ENCODE data around the gene TBCK.

Gene TBCK

DNA sequence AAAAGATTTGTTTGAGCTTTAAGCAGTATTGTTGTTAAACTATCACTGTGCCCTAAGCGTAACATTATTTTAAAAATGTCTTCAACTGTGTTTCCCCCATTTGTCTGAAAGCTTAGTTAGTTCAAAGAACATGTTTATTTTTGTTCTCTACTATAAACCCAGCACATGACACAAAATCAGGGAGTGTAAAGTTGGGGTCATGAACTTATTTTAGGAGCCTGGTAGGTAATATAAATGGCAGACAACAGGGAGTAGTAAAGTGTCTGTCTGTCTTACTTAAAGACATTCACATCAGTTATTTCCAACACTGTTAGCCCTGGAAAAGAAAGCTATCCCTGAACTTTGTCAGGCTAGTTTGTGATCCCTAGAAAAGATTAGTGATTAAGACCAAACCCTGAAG lies 4.2 kb upstream of the TBCK start:
- H3K36me3 ChIP-seq (ENCODE audit: control insufficient read depth, insufficient read depth, low read length): no peaks in the 10 kb centered on the region
- whole genome bisulfite sequencing (ENCODE audit: extremely low coverage, insufficient coverage, low lambda C conversion rate): no CpG with 5 or more reads among the region's 1 CpG
- no peak overlapping the region for H3K18ac ChIP-seq (ENCODE audit: low read length)
- H2BK5ac ChIP-seq (ENCODE audit: low read length): no peak overlapping the region
- H3K9ac ChIP-seq (ENCODE audit: low read length): no peak overlapping the region
- H3K23ac ChIP-seq (ENCODE audit: low read length): no peak overlapping the region
- no peaks in the 10 kb centered on the region for H3K27me3 ChIP-seq (ENCODE audit: insufficient read depth, low read length, poor library complexity)
- H3K56ac ChIP-seq (ENCODE audit: low read length): no peak overlapping the region
- peaks cover 2% of the 10 kb centered on the region for H3K4me1 ChIP-seq (ENCODE audit: control insufficient read depth, low read depth, low read length)
- H2BK15ac ChIP-seq (replicated peaks; ENCODE audit: low read depth): no peak overlapping the region
- no peak overlapping the region for H4K5ac ChIP-seq (ENCODE audit: low read length)
- no peak overlapping the region for H2AK5ac ChIP-seq (ENCODE audit: low read length)
- H3K79me2 ChIP-seq (ENCODE audit: control insufficient read depth, insufficient read depth, low read length): peaks cover 19% of the 10 kb centered on the region
- H3K4me3 ChIP-seq (ENCODE audit: low read length): no peak overlapping the region
- no peak overlapping the region for H3K27ac ChIP-seq (ENCODE audit: low read depth, low read length)
- H3K79me1 ChIP-seq (ENCODE audit: low read length): peaks cover 11% of the 10 kb centered on the region
- no peak overlapping the region for H3K4ac ChIP-seq (ENCODE audit: low read depth, low read length)
- no peak overlapping the region for H2BK120ac ChIP-seq (ENCODE audit: low read depth, low read length)
- no peak for DNase-seq
- no peak overlapping the region for H4K8ac ChIP-seq (ENCODE audit: low read depth, low read length)
- H3K4me2 ChIP-seq (ENCODE audit: low read length): no peak overlapping the region

DNA sequence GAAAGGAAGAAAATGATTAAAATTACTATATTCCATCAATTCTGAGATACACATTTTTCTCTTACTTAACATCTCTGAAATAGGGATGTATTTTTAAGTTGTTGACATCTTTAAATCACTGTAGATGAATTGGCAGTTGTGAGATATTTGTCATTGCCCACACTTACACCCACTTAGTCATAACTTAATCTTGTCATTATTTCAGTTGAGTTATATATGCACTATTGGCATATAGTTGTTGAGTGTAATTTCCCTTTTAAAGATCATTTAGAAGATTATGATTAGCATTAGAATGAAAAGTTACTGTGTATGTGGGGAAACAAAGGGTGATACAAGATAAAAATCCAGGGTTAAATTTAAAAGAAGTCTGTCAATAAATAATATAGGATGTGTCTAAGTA lies 2.5 kb upstream of the TBCK start:
- Histone ChIP-seq H2AK5ac (ENCODE audit: low read length) (no peak overlapping the region), H3K27ac (ENCODE audit: low read depth, low read length) (no peak overlapping the region), H2BK120ac (ENCODE audit: low read depth, low read length) (no peak overlapping the region), H3K4ac (ENCODE audit: low read depth, low read length) (no peak overlapping the region), H2BK15ac (replicated peaks; ENCODE audit: low read depth) (no peak overlapping the region), H4K5ac (ENCODE audit: low read length) (no peak overlapping the region), H2BK5ac (ENCODE audit: low read length) (no peak overlapping the region), H3K18ac (ENCODE audit: low read length) (no peak overlapping the region), H3K79me1 (ENCODE audit: low read length) (peaks cover 11% of the 10 kb centered on the region), H3K4me2 (ENCODE audit: low read length) (no peak overlapping the region), H3K27me3 (ENCODE audit: insufficient read depth, low read length, poor library complexity) (no peaks in the 10 kb centered on the region), H3K56ac (ENCODE audit: low read length) (no peak overlapping the region), H4K8ac (ENCODE audit: low read depth, low read length) (no peak overlapping the region), H3K9ac (ENCODE audit: low read length) (no peak overlapping the region), H3K23ac (ENCODE audit: low read length) (no peak overlapping the region), H3K79me2 (ENCODE audit: control insufficient read depth, insufficient read depth, low read length) (peaks cover 21% of the 10 kb centered on the region), H3K4me1 (ENCODE audit: control insufficient read depth, low read depth, low read length) (peaks cover 2% of the 10 kb centered on the region), H3K4me3 (ENCODE audit: low read length) (no peak overlapping the region), H3K36me3 (ENCODE audit: control insufficient read depth, insufficient read depth, low read length) (no peaks in the 10 kb centered on the region)
- DNase-seq: no peak

DNA sequence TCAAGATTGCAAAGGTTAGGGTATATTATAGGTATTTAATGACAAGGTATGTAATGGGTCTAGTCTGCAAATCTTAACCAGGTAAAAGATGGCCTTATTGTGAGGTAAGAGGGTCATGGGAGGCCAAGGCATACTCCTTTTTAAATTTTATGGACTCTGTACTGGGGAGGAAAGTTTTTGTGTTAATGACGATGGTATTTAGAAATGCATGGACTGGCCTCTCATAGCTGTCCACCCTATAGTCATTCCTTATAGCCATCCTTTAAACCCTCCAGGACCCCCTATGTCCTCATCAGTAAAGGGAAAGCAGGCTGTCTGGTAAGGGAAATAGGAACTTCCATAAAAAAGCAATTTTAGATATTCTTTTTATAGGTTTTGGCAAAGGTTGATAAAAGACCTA lies 1.8 kb upstream of the TBCK start:
- H3K27ac ChIP-seq (ENCODE audit: low read depth, low read length): no peak overlapping the region

DNA sequence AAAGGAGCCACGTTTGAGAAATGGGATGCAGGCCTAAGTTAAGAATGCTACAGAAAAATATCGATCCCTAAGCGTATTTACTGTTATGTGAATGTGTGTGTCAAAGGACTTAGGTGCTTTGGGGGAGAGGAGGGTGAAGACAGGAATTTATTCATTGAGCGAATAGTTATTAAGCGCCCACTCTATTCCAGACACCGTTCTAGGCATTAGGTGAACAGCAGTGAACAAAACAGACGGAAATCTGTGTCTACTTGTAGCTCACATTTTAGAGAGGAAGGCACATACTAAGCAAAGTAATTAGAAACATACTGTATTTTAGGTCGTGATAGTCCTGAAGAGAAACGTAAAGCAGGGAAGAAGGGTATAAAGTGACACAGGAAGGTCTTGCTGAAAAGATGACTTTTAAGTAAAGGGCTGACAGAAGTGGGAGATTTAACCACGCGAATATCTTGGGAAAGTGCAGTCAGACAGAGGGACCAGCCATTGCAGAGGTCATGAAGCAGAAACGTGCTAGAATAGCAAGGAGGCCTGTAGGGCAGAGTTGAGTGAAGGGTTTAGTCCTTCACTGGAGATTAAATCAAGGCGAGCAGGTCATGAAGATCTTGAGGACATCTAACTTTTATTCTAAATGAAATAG lies 882 bp upstream of the TBCK start:
- Histone ChIP-seq H3K18ac (ENCODE audit: low read length) (no peak overlapping the region), H3K56ac (ENCODE audit: low read length) (peak overlapping the region; percentile 99), H4K8ac (ENCODE audit: low read depth, low read length) (no peak overlapping the region), H3K4me2 (ENCODE audit: low read length) (peak overlapping the region; percentile 97), H3K36me3 (ENCODE audit: control insufficient read depth, insufficient read depth, low read length) (no peaks in the 10 kb centered on the region), H4K5ac (ENCODE audit: low read length) (no peak overlapping the region), H3K27me3 (ENCODE audit: insufficient read depth, low read length, poor library complexity) (no peaks in the 10 kb centered on the region), H2BK5ac (ENCODE audit: low read length) (peak overlapping the region; percentile 80), H2BK120ac (ENCODE audit: low read depth, low read length) (no peak overlapping the region), H3K79me2 (ENCODE audit: control insufficient read depth, insufficient read depth, low read length) (peaks cover 21% of the 10 kb centered on the region), H3K4me3 (ENCODE audit: low read length) (peak overlapping the region; percentile 71), H2BK15ac (replicated peaks; ENCODE audit: low read depth) (no peak overlapping the region), H3K4me1 (ENCODE audit: control insufficient read depth, low read depth, low read length) (peaks cover 2% of the 10 kb centered on the region), H3K9ac (ENCODE audit: low read length) (peak overlapping the region; percentile 95), H3K79me1 (ENCODE audit: low read length) (peaks cover 11% of the 10 kb centered on the region), H3K27ac (ENCODE audit: low read depth, low read length) (peak overlapping the region; percentile 60), H3K23ac (ENCODE audit: low read length) (no peak overlapping the region), H3K4ac (ENCODE audit: low read depth, low read length) (no peak overlapping the region), H2AK5ac (ENCODE audit: low read length) (peak overlapping the region; percentile 56)
- no peak for DNase-seq
- no CpG with 5 or more reads among the region's 13 CpGs for WGBS (ENCODE audit: extremely low coverage, insufficient coverage, low lambda C conversion rate)

More for the DNA sequence above, 1.8 kb upstream of the TBCK start:
- Histone ChIP-seq H3K23ac (ENCODE audit: low read length) (no peak overlapping the region), H3K56ac (ENCODE audit: low read length) (no peak overlapping the region), H3K4ac (ENCODE audit: low read depth, low read length) (no peak overlapping the region), H3K9ac (ENCODE audit: low read length) (no peak overlapping the region), H3K27me3 (ENCODE audit: insufficient read depth, low read length, poor library complexity) (no peaks in the 10 kb centered on the region), H3K4me2 (ENCODE audit: low read length) (no peak overlapping the region), H3K4me3 (ENCODE audit: low read length) (no peak overlapping the region), H3K79me2 (ENCODE audit: control insufficient read depth, insufficient read depth, low read length) (peaks cover 21% of the 10 kb centered on the region), H2BK15ac (replicated peaks; ENCODE audit: low read depth) (no peak overlapping the region), H2BK120ac (ENCODE audit: low read depth, low read length) (no peak overlapping the region), H3K4me1 (ENCODE audit: control insufficient read depth, low read depth, low read length) (peaks cover 2% of the 10 kb centered on the region), H3K18ac (ENCODE audit: low read length) (no peak overlapping the region), H4K8ac (ENCODE audit: low read depth, low read length) (no peak overlapping the region), H3K79me1 (ENCODE audit: low read length) (peaks cover 11% of the 10 kb centered on the region), H2BK5ac (ENCODE audit: low read length) (no peak overlapping the region), H4K5ac (ENCODE audit: low read length) (no peak overlapping the region), H3K36me3 (ENCODE audit: control insufficient read depth, insufficient read depth, low read length) (no peaks in the 10 kb centered on the region), H2AK5ac (ENCODE audit: low read length) (no peak overlapping the region)
- WGBS (ENCODE audit: extremely low coverage, insufficient coverage, low lambda C conversion rate): no CpG with 5 or more reads among the region's 1 CpG
- no peak for DNase-seq

DNA sequence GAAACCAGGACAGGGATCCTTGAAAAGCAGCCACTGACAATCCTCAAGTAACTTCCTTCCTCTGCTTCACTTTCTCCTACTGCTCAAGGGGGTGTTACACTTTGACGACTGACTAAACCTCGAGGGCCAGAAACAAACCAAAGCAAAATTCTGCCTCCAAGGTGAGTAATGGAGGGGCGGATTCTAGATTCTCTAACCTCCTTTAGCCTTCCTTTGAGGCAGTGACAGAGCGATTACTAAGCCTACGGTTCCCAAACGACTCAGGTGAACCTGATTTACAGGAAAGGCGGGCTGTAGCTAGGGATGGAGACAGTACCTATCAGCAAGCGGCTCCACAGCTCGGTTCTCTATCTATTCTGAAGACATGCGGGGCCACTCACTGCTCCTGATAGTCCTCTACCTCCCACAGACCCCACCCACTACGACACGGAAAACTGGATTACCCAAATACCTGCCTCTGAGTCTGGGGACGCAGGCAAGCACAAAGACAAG lies 487 bp downstream of the TBCK start:
- H4K8ac ChIP-seq (ENCODE audit: low read depth, low read length): no peak overlapping the region
- H3K27me3 ChIP-seq (ENCODE audit: insufficient read depth, low read length, poor library complexity): no peaks in the 10 kb centered on the region
- peak overlapping the region; percentile 71 for H3K4me3 ChIP-seq (ENCODE audit: low read length)
- H3K27ac ChIP-seq (ENCODE audit: low read depth, low read length): peak overlapping the region; percentile 58
- H3K23ac ChIP-seq (ENCODE audit: low read length): peak overlapping the region; percentile 37
- H4K5ac ChIP-seq (ENCODE audit: low read length): no peak overlapping the region
- peak overlapping the region; percentile 95 for H3K9ac ChIP-seq (ENCODE audit: low read length)
- DNase-seq: no peak
- H3K4me2 ChIP-seq (ENCODE audit: low read length): peak overlapping the region; percentile 83
- no CpG with 5 or more reads among the region's 13 CpGs for WGBS (ENCODE audit: extremely low coverage, insufficient coverage, low lambda C conversion rate)
- H3K79me2 ChIP-seq (ENCODE audit: control insufficient read depth, insufficient read depth, low read length): peaks cover 21% of the 10 kb centered on the region
- peaks cover 2% of the 10 kb centered on the region for H3K4me1 ChIP-seq (ENCODE audit: control insufficient read depth, low read depth, low read length)
- peaks cover 11% of the 10 kb centered on the region for H3K79me1 ChIP-seq (ENCODE audit: low read length)
- no peaks in the 10 kb centered on the region for H3K36me3 ChIP-seq (ENCODE audit: control insufficient read depth, insufficient read depth, low read length)
- no peak overlapping the region for H3K4ac ChIP-seq (ENCODE audit: low read depth, low read length)
- H2BK15ac ChIP-seq (replicated peaks; ENCODE audit: low read depth): no peak overlapping the region
- no peak overlapping the region for H2BK5ac ChIP-seq (ENCODE audit: low read length)
- H3K18ac ChIP-seq (ENCODE audit: low read length): no peak overlapping the region
- H2AK5ac ChIP-seq (ENCODE audit: low read length): no peak overlapping the region
- H2BK120ac ChIP-seq (ENCODE audit: low read depth, low read length): no peak overlapping the region
- peak overlapping the region; percentile 99 for H3K56ac ChIP-seq (ENCODE audit: low read length)

DNA sequence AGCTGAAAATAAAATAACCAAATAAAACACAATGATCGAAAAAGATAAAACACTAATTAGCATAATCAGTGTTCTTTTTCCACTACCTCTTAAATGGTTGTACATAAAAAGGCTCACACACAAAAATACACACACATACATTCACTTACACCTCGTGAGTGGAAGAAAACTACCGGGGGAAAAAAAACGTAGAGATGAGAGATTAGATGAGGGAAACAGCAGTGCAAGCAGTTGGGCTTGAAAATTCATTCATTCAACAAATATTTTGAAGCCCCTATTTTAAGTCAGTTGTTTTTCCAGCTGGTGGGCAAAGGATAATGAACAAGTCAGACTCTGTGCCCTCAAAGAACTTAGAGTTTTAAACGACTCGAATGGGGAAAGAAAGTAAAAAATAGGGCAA lies 1.0 kb downstream of the TBCK start:
- no CpG with 5 or more reads among the region's 6 CpGs for WGBS (ENCODE audit: extremely low coverage, insufficient coverage, low lambda C conversion rate)

More for the DNA sequence above, 1.0 kb downstream of the TBCK start:
- Histone ChIP-seq H3K27ac (ENCODE audit: low read depth, low read length) (no peak overlapping the region), H3K79me2 (ENCODE audit: control insufficient read depth, insufficient read depth, low read length) (peaks cover 21% of the 10 kb centered on the region), H3K56ac (ENCODE audit: low read length) (no peak overlapping the region), H3K4me2 (ENCODE audit: low read length) (peak overlapping the region; percentile 1), H4K5ac (ENCODE audit: low read length) (no peak overlapping the region), H3K23ac (ENCODE audit: low read length) (no peak overlapping the region), H3K9ac (ENCODE audit: low read length) (peak overlapping the region; percentile 6), H2BK5ac (ENCODE audit: low read length) (no peak overlapping the region), H3K27me3 (ENCODE audit: insufficient read depth, low read length, poor library complexity) (no peaks in the 10 kb centered on the region), H2BK120ac (ENCODE audit: low read depth, low read length) (no peak overlapping the region), H3K18ac (ENCODE audit: low read length) (no peak overlapping the region), H2BK15ac (replicated peaks; ENCODE audit: low read depth) (no peak overlapping the region), H3K4me3 (ENCODE audit: low read length) (no peak overlapping the region), H3K79me1 (ENCODE audit: low read length) (peaks cover 11% of the 10 kb centered on the region), H4K8ac (ENCODE audit: low read depth, low read length) (no peak overlapping the region), H3K36me3 (ENCODE audit: control insufficient read depth, insufficient read depth, low read length) (no peaks in the 10 kb centered on the region), H3K4ac (ENCODE audit: low read depth, low read length) (no peak overlapping the region), H3K4me1 (ENCODE audit: control insufficient read depth, low read depth, low read length) (peaks cover 2% of the 10 kb centered on the region), H2AK5ac (ENCODE audit: low read length) (no peak overlapping the region)
- no peak for DNase-seq

Data from mesendoderm (in vitro differentiated cells).